MCF 10A (cell line): ENCODE measurements around the gene CACNA1S. TPM values are rescaled to one million over a fixed set of nuclear protein-coding genes. Genes with fewer than 3 reads are reported as not detected.

Experiments
- BruUV-seq: library from RNA; stranded (reverse); fragments of 400-500 nt; replicated peaks from 2 replicates; lab custom pipeline; 2021; lab: Mats Ljungman, UMichigan
- CTCF ChIA-PET: fragments of 300-600 bp; sonication (Branson Sonifier 250); formaldehyde crosslinking; extraction: SDS; loops from one replicate; lab custom pipeline; 2021; ENCODE audit warnings: antibody characterized with exemption, inconsistent platforms; lab: Yijun Ruan, JAX
- POLR2A ChIA-PET: fragments of 300-600, 350-650 bp; sonication (Branson Sonifier 250); formaldehyde crosslinking; extraction: SDS; loops from one replicate; lab custom pipeline; 2020; ENCODE audit warnings: antibody characterized with exemption, inconsistent platforms; lab: Yijun Ruan, JAX
- DNase-seq: peaks from one replicate; pipeline ENCODE4 v3.0.0-alpha.2; 2018; ENCODE audit not compliant: unreplicated experiment
- H3K27ac Mint-ChIP-seq: one replicate; pipeline ENCODE4 v1.8.0; 2022; ENCODE audit warnings: mild to moderate bottlenecking, low read depth, mixed read lengths; ENCODE audit not compliant: unreplicated experiment
- H3K27me3 Mint-ChIP-seq: one replicate; pipeline ENCODE4 v1.8.0; 2022; ENCODE audit warnings: mixed read lengths; ENCODE audit not compliant: insufficient read depth, unreplicated experiment
- H3K36me3 Mint-ChIP-seq: one replicate; pipeline ENCODE4 v1.8.0; 2022; ENCODE audit warnings: mild to moderate bottlenecking, moderate library complexity, mixed read lengths; ENCODE audit not compliant: insufficient read depth, unreplicated experiment
- H3K4me1 Mint-ChIP-seq: one replicate; pipeline ENCODE4 v1.8.0; 2022; ENCODE audit warnings: mixed read lengths; ENCODE audit not compliant: insufficient read depth, unreplicated experiment
- H3K4me3 Mint-ChIP-seq: one replicate; pipeline ENCODE4 v1.8.0; 2022; ENCODE audit warnings: mild to moderate bottlenecking, moderate library complexity, mixed read lengths; ENCODE audit not compliant: unreplicated experiment
- H3K9me3 Mint-ChIP-seq: one replicate; pipeline ENCODE4 v1.8.0; 2022; ENCODE audit warnings: mixed read lengths; ENCODE audit not compliant: unreplicated experiment
- intact Hi-C: fragments of 100-400 bp; cut with micrococcal nuclease; formaldehyde crosslinking; loops from 2 replicates; pipeline ENCODE4 v1.14.1; 2022
- total RNA-seq: library from RNA; stranded (reverse); gene quantifications from 2 replicates; pipeline ENCODE4 v1.2.3, GENCODE V29; 2022
- TF ChIP-seq, protein P1 (sequence below): fragments of 200-600 bp; IDR thresholded peaks from one replicate; pipeline ENCODE4 v1.8.0; 2022; ENCODE audit warnings: antibody characterized with exemption, mild to moderate bottlenecking; ENCODE audit not compliant: unreplicated experiment

Gene CACNA1S
- total RNA-seq, 1 experiment from 2014 or later = not detected

DNA sequence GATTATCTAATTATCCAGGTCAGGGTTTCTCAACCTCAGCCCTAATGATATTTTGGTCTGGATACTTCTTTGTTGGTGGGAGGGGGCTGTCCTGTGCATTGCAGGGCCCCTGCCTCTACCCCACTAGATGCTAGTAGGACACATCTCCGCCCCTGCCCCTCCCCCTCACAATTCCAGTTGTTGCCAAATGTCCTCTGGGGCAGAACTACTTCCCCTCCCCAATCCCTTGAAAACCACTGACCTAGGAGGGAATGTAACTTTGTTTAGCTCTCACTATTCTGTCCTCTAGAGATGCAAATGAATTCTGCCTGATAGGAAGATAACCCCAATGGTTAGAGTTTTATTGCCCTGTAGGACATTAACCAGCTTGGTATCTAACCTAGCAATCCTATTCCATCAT, 8.1 kb downstream of the CACNA1S start:
- Mint-ChIP-seq H3K4me1 (no peaks in the 10 kb centered on the region), H3K27ac (no peak overlapping the region), H3K27me3 (no peaks in the 10 kb centered on the region), H3K4me3 (no peak overlapping the region), H3K9me3 (no peaks in the 10 kb centered on the region), H3K36me3 (no peaks in the 10 kb centered on the region)
- no TSS peak for BruUV-seq
- POLR2A ChIA-PET = no interaction called here
- DNase-seq = no peak
- CTCF ChIA-PET = interaction anchor here (0.8 to 3.9 kb wide), 3 partner anchors 10 to 131 kb away, joined by 3 to 18 read pairs (median 4); no protein-coding TSS in a partner anchor
- intact Hi-C loops = no loop called here
- TF ChIP-seq, protein P1, sequence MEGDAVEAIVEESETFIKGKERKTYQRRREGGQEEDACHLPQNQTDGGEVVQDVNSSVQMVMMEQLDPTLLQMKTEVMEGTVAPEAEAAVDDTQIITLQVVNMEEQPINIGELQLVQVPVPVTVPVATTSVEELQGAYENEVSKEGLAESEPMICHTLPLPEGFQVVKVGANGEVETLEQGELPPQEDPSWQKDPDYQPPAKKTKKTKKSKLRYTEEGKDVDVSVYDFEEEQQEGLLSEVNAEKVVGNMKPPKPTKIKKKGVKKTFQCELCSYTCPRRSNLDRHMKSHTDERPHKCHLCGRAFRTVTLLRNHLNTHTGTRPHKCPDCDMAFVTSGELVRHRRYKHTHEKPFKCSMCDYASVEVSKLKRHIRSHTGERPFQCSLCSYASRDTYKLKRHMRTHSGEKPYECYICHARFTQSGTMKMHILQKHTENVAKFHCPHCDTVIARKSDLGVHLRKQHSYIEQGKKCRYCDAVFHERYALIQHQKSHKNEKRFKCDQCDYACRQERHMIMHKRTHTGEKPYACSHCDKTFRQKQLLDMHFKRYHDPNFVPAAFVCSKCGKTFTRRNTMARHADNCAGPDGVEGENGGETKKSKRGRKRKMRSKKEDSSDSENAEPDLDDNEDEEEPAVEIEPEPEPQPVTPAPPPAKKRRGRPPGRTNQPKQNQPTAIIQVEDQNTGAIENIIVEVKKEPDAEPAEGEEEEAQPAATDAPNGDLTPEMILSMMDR = no peak

DNA sequence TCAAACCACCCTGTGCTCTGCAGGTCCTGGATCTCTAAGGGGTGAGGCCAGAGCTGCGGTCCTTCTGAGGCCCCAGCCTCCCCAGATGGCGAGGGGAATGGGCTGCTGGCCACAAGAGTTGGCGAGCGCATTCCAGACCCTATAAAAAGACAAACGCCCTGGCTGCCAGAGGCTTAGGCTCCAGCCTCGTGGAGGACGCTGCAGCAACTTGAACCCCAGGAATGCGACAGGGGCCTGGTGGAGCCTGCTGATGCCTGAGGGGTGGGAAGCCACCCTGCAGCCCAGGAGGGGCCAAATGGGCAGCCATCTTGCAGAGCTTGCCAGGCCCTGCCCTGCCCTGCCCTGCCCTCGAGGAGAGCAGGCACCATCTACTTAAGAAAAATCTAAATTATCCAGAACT, 8.6 kb downstream of the CACNA1S start:
- BruUV-seq = no TSS peak
- Mint-ChIP-seq H3K4me1 (no peaks in the 10 kb centered on the region), H3K27ac (no peak overlapping the region), H3K36me3 (no peaks in the 10 kb centered on the region), H3K27me3 (no peaks in the 10 kb centered on the region), H3K9me3 (no peaks in the 10 kb centered on the region), H3K4me3 (no peak overlapping the region)
- TF ChIP-seq, protein P1 = no peak
- ChIA-PET CTCF (interaction anchor here (0.5 to 3.9 kb wide), 6 partner anchors 11 to 559 kb away, joined by 3 to 18 read pairs (median 3); no protein-coding TSS in a partner anchor), POLR2A (no interaction called here)
- intact Hi-C loops = no loop called here
- no peak for DNase-seq

DNA sequence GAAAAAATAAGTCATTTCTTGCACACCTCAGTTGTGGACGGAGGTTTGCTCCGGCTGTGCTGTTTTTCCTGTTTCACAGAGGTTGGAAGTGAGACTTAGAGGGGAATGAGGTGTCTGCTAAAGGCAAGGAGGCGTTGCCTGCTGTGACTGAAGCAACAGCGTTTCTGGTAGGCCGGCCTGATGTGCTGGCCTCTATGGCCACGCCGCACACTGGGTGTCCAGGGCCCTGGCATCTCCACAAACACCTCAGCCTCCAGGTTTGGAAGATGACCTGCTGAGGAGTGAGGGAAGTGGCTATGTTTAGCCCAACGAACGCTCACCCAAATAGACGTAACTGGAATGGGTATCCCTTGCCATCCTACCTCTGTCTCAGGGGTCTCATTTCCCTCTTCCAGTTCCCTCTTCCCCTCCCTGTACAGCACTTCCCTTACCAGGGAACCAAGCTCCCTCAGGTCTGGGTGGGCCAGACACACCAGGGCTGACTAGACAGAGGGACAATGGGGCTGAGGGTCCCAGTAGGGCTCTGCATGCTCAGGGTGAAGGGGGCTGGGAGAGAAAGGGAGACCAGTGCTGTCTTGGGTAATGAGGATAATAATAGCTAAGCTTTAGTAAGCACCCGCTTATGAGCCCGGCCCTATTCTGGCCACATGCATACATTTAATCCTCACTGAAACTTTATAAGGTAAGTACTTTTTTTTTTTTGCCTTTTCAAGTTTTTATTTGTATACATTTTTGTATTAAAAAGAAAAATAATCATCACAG, 11.9 kb downstream of the CACNA1S start:
- Mint-ChIP-seq H3K4me3 (no peak overlapping the region), H3K36me3 (peaks cover 4% of the 10 kb centered on the region), H3K27ac (no peak overlapping the region), H3K4me1 (no peaks in the 10 kb centered on the region), H3K27me3 (peaks cover 20% of the 10 kb centered on the region), H3K9me3 (no peaks in the 10 kb centered on the region)
- no TSS peak for BruUV-seq
- TF ChIP-seq, protein P1 = no peak
- POLR2A ChIA-PET = no interaction called here
- intact Hi-C loops = no loop called here
- CTCF ChIA-PET = interaction anchor here (0.6 to 4.6 kb wide), 5 partner anchors 7 to 125 kb away, joined by 3 to 39 read pairs (median 3); no protein-coding TSS in a partner anchor
- DNase-seq = no peak

DNA sequence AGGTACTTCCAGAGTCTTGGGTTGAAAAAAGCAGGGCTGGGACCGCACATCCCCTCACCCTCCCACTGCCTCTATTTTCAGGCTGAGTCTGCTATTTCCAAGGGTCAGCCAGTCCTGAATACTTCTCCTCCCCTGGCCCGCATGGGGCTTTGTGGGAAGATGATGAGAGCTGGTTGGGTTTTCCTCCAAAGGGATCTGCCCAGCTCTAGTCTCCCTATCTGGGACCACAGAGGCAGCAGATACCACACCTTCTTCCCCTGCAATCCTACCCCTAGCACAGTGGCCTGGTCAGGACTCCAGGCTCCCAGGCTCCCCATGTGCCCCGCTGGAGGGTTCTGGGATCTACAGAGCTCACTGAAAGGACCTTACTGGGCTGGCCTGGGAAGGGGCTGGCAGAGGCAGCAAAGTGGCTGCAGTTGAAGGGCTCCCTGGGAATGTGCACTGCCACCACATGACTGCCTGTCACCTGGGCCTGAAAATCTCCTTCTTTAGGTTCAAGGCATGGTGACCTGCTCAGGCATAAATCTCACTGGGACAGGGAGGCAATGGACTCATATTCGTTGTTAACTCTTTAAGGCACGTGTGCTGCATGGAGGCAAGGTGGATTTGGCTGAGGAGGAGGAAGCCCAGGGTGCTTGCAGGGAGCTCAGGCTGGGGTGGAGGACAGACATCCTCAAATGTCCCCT, 13.1 kb downstream of the CACNA1S start:
- ChIA-PET POLR2A (no interaction called here), CTCF (interaction anchor here (0.6 to 6.9 kb wide), 6 partner anchors 9 to 36 kb away, joined by 3 to 46 read pairs (median 3); partner anchors contain the start of gene CACNA1S)
- Mint-ChIP-seq H3K4me3 (no peak overlapping the region), H3K27ac (no peak overlapping the region), H3K4me1 (no peaks in the 10 kb centered on the region), H3K27me3 (peaks cover 20% of the 10 kb centered on the region), H3K36me3 (peaks cover 4% of the 10 kb centered on the region), H3K9me3 (no peaks in the 10 kb centered on the region)
- BruUV-seq = no TSS peak
- intact Hi-C loops = no loop called here
- TF ChIP-seq, protein P1 = no peak
- DNase-seq = no peak
